Neural progenitor cell (in vitro differentiated cells): ENCODE data around the gene RPS6KA5. TPM values are rescaled to one million over a fixed set of nuclear protein-coding genes. Genes with fewer than 3 reads are reported as not detected.
"Not testable (repeated sequence)": the region's sequence is repeated elsewhere in the genome, so short reads cannot be mapped to it uniquely, and the experiment has no call there.

Source experiments
- DNase-seq: peaks from one replicate; pipeline ENCODE4 v3.0.0-alpha.2; 2016; ENCODE audit warnings: low spot score
- H2AFZ ChIP-seq: fragments of 200-600 bp; sonication (generic); replicated peaks from 2 replicates; pipeline ENCODE4 v1.6.1; 2016; ENCODE audit warnings: antibody characterized with exemption
- H3F3A ChIP-seq: fragments of 200-600 bp; sonication (generic); 2 replicates; pipeline ENCODE4 v1.6.1; 2016; ENCODE audit warnings: antibody characterized with exemption, low read depth
- H3K27ac ChIP-seq: fragments of 200-600 bp; sonication (generic); 2 replicates; pipeline ENCODE4 v1.5.1; 2016; ENCODE audit warnings: mild to moderate bottlenecking
- H3K27me3 ChIP-seq: fragments of 200-600 bp; sonication (generic); 2 replicates; pipeline ENCODE4 v1.6.1; 2016; ENCODE audit warnings: mild to moderate bottlenecking, moderate library complexity
- H3K36me3 ChIP-seq: fragments of 200-600 bp; sonication (generic); 2 replicates; pipeline ENCODE4 v1.5.1; 2016
- H3K4me1 ChIP-seq: fragments of 200-600 bp; sonication (generic); 2 replicates; pipeline ENCODE4 v1.6.1; 2016; ENCODE audit warnings: mixed run types
- H3K4me2 ChIP-seq: fragments of 200-600 bp; sonication (generic); 2 replicates; pipeline ENCODE4 v1.6.1; 2016
- H3K4me3 ChIP-seq: fragments of 200-600 bp; sonication (generic); 2 replicates; pipeline ENCODE4 v1.5.1; 2016
- H3K79me2 ChIP-seq: fragments of 200-600 bp; sonication (generic); 2 replicates; pipeline ENCODE4 v1.6.1; 2016; ENCODE audit warnings: low read depth
- H3K9ac ChIP-seq: fragments of 200-600 bp; sonication (generic); 2 replicates; pipeline ENCODE4 v1.6.1; 2016
- H3K9me3 ChIP-seq: fragments of 200-600 bp; sonication (generic); 2 replicates; pipeline ENCODE4 v1.5.1; 2016; ENCODE audit warnings: low read depth
- H4K20me1 ChIP-seq: fragments of 200-600 bp; sonication (generic); 2 replicates; pipeline ENCODE4 v1.6.1; 2016; ENCODE audit warnings: low read depth
- H3K27ac Mint-ChIP-seq: 3 replicates; pipeline ENCODE4 v1.8.0; 2021; ENCODE audit warnings: mixed read lengths
- H3K27me3 Mint-ChIP-seq: 2 replicates; pipeline ENCODE4 v1.8.0; 2022; ENCODE audit warnings: low read depth, mild to moderate bottlenecking, inconsistent platforms, moderate library complexity, mixed read lengths; ENCODE audit not compliant: insufficient read depth
- H3K36me3 Mint-ChIP-seq: 3 replicates; pipeline ENCODE4 v1.8.0; 2021; ENCODE audit warnings: mixed read lengths
- H3K4me1 Mint-ChIP-seq: 3 replicates; pipeline ENCODE4 v1.8.0; 2021; ENCODE audit warnings: mixed read lengths
- H3K4me3 Mint-ChIP-seq: 3 replicates; pipeline ENCODE4 v1.8.0; 2021; ENCODE audit warnings: mild to moderate bottlenecking, moderate library complexity, mixed read lengths
- H3K9me3 Mint-ChIP-seq: 3 replicates; pipeline ENCODE4 v1.8.0; 2020; ENCODE audit warnings: mixed read lengths
- EZH2 ChIP-seq: fragments of 200-600 bp; sonication (generic); IDR thresholded peaks from 2 replicates; pipeline ENCODE4 v1.6.1; 2017; ENCODE audit warnings: antibody characterized with exemption, mild to moderate bottlenecking, moderate library complexity
- EZH2phosphoT487 ChIP-seq: fragments of 200-600 bp; sonication (generic); IDR thresholded peaks from 2 replicates; pipeline ENCODE4 v1.6.1; 2017; ENCODE audit warnings: antibody characterized with exemption
- total RNA-seq: library from RNA; depleted of rRNA; stranded (reverse); fragments of >200 nt; gene quantifications from 2 replicates; pipeline ENCODE4 v1.2.3, GENCODE V29; 2015; ENCODE audit warnings: low replicate concordance
- TF ChIP-seq, protein P1 (sequence below): fragments of 200-600 bp; sonication (generic); IDR thresholded peaks from 2 replicates; pipeline ENCODE4 v1.5.1; 2017; ENCODE audit warnings: antibody characterized with exemption, mild to moderate bottlenecking

RPS6KA5 gene
- total RNA-seq, 1 donor from 2014 or later: 8.3 TPM

DNA sequence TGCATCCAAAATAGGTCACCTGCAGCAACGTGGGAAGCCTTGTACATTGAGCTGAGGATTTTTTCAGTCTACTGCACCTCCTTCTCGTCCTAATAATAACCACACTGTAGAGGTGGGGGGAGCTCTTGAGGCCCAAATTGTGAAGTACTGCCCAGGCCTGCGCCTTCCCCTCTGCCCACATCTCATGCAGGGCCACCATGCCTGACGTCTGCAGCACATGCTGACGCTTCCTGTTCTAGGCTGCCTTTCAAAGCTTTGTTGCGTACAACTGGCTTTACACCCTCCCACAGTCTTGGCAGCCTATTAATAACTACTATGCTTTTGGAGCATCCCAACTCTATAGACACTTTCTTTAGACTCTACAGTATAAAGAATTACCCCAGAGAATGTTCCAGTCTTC is 217.7 kb downstream of the RPS6KA5 start:
- no peak overlapping the region for H3K4me3 Mint-ChIP-seq
- no peak for DNase-seq
- H3K9me3 Mint-ChIP-seq: no peaks in the 10 kb centered on the region
- TF ChIP-seq, protein P1, sequence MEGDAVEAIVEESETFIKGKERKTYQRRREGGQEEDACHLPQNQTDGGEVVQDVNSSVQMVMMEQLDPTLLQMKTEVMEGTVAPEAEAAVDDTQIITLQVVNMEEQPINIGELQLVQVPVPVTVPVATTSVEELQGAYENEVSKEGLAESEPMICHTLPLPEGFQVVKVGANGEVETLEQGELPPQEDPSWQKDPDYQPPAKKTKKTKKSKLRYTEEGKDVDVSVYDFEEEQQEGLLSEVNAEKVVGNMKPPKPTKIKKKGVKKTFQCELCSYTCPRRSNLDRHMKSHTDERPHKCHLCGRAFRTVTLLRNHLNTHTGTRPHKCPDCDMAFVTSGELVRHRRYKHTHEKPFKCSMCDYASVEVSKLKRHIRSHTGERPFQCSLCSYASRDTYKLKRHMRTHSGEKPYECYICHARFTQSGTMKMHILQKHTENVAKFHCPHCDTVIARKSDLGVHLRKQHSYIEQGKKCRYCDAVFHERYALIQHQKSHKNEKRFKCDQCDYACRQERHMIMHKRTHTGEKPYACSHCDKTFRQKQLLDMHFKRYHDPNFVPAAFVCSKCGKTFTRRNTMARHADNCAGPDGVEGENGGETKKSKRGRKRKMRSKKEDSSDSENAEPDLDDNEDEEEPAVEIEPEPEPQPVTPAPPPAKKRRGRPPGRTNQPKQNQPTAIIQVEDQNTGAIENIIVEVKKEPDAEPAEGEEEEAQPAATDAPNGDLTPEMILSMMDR: no peak
- TF ChIP-seq EZH2 (no peak), EZH2phosphoT487 (no peak)
- Histone ChIP-seq H3K4me2 (no peak overlapping the region), H4K20me1 (no peaks in the 10 kb centered on the region), H2AFZ (no peak overlapping the region), H3K9me3 (no peaks in the 10 kb centered on the region), H3K36me3 (no peaks in the 10 kb centered on the region), H3F3A (no peaks in the 10 kb centered on the region), H3K4me1 (no peaks in the 10 kb centered on the region), H3K27me3 (no peaks in the 10 kb centered on the region), H3K27ac (no peak overlapping the region), H3K9ac (no peak overlapping the region), H3K4me3 (no peak overlapping the region), H3K79me2 (no peaks in the 10 kb centered on the region)
- H3K27me3 Mint-ChIP-seq: no peaks in the 10 kb centered on the region
- peaks cover 6% of the 10 kb centered on the region for H3K4me1 Mint-ChIP-seq
- H3K27ac Mint-ChIP-seq: no peak overlapping the region
- H3K36me3 Mint-ChIP-seq: no peaks in the 10 kb centered on the region

DNA sequence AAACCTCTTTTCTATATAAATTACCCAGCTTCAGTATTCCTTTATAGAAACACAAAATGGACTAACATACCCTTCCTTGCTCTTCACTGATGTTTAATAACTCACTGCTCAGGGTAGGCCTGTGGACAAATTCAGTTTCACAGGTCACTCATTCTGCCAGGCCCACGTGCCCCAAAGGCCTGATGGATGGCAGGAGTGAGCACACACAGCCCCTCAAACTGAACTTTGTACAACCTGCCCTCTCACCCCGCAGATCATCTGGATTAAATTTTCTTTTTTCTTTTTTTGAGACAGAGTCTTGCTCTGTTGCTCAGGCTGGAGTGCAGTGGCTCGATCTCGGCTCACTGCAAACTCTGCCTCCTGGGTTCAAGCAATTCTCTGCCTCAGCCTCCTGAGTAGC is 219.8 kb downstream of the RPS6KA5 start:
- H3K36me3 ChIP-seq, H3K27ac Mint-ChIP-seq, H2AFZ ChIP-seq, H3K4me3 ChIP-seq, H3K4me2 ChIP-seq, H3K4me3 Mint-ChIP-seq, H3K79me2 ChIP-seq, H3F3A ChIP-seq, H3K27me3 Mint-ChIP-seq, DNase-seq, H3K9ac ChIP-seq, H3K9me3 Mint-ChIP-seq, H3K27ac ChIP-seq, H3K4me1 Mint-ChIP-seq, H3K36me3 Mint-ChIP-seq, H3K27me3 ChIP-seq, H3K9me3 ChIP-seq, H3K4me1 ChIP-seq, H4K20me1 ChIP-seq: not testable (repeated sequence)

DNA sequence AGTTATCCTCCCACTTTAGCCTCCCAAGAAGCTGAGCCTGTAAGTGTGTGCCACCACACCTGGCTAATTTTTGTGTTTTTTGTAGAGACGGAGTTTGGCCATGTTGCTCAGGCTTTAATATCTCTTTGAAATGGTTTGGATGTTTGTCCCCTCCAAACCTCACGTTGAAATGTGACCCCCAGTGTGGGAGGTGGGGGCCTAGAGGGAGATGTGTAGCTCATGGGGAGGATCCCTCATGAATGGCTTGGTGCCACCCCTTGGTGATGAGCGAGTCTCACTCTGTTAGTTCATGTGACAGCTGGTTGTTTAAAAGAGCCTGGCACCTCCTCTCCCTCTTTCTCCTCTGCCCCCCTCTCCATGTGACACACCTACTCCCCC is 220.6 kb downstream of the RPS6KA5 start:
- Histone ChIP-seq H2AFZ (no peak overlapping the region), H3K4me3 (no peak overlapping the region), H3K9ac (no peak overlapping the region), H3K27me3 (no peaks in the 10 kb centered on the region), H3F3A (no peaks in the 10 kb centered on the region), H3K4me1 (no peaks in the 10 kb centered on the region), H3K4me2 (no peak overlapping the region), H3K27ac (no peak overlapping the region), H3K36me3 (no peaks in the 10 kb centered on the region), H3K79me2 (no peaks in the 10 kb centered on the region), H4K20me1 (no peaks in the 10 kb centered on the region), H3K9me3 (no peaks in the 10 kb centered on the region)
- TF ChIP-seq, protein P1: no peak
- no peak for TF ChIP-seq EZH2
- TF ChIP-seq EZH2phosphoT487: no peak
- no peaks in the 10 kb centered on the region for H3K9me3 Mint-ChIP-seq
- no peak for DNase-seq
- no peaks in the 10 kb centered on the region for H3K36me3 Mint-ChIP-seq
- peaks cover 6% of the 10 kb centered on the region for H3K4me1 Mint-ChIP-seq
- no peak overlapping the region for H3K27ac Mint-ChIP-seq
- peaks cover 5% of the 10 kb centered on the region for H3K27me3 Mint-ChIP-seq
- H3K4me3 Mint-ChIP-seq: no peak overlapping the region

DNA sequence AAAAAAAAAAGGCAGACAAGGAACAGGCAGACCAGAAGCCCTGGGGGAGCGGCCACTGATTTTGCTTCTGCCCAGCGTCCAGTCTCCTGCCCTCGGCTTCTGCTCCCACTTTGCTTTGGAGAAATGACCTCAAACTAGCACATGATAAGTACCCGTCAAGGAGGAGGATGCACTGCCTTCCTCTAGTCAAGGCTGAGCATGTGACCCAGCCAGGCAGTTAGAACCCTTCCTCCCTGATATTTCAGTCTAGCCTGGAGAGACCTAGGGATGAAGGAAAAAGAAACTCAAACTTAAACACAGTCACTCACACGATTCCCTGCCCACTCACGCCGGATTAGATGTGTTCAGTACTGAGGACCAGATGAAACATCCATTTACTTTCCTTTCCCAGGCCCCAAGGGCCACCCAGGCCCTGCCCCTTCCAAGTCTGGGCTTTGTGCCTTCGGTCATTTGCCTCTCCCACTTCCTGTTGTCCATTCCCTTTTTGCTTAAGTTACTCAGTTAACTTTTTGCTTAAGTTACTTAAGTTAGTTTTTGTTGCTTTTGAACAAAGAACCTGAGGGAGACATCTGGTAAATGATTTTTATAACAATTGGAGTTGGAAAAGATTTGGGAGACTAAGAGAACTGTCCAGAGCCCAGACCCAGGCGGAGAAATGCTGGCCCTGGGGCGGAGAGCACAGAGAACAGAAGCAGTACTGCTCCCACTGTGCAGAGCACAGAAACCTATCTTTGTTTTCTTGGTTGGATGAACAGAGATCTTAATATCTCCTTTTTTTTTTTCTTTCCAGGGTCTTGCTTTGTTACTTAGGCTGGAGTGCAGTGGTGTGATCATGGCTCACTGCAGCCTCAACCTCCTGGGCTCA is 221.2 kb downstream of the RPS6KA5 start:
- no peaks in the 10 kb centered on the region for H3K36me3 Mint-ChIP-seq
- Histone ChIP-seq H3K4me2 (no peak overlapping the region), H3K4me1 (no peaks in the 10 kb centered on the region), H3K9ac (no peak overlapping the region), H3K79me2 (no peaks in the 10 kb centered on the region), H3K27me3 (no peaks in the 10 kb centered on the region), H3K27ac (no peak overlapping the region), H3K9me3 (no peaks in the 10 kb centered on the region), H3K4me3 (no peak overlapping the region), H2AFZ (peak overlapping the region; percentile 64), H3K36me3 (no peaks in the 10 kb centered on the region), H4K20me1 (no peaks in the 10 kb centered on the region), H3F3A (no peaks in the 10 kb centered on the region)
- no peak overlapping the region for H3K4me3 Mint-ChIP-seq
- H3K27me3 Mint-ChIP-seq: peaks cover 5% of the 10 kb centered on the region
- DNase-seq: no peak
- TF ChIP-seq EZH2 (no peak), EZH2phosphoT487 (no peak)
- TF ChIP-seq, protein P1: no peak
- no peaks in the 10 kb centered on the region for H3K9me3 Mint-ChIP-seq
- peak overlapping the region; percentile 12 for H3K27ac Mint-ChIP-seq
- H3K4me1 Mint-ChIP-seq: peaks cover 6% of the 10 kb centered on the region

DNA sequence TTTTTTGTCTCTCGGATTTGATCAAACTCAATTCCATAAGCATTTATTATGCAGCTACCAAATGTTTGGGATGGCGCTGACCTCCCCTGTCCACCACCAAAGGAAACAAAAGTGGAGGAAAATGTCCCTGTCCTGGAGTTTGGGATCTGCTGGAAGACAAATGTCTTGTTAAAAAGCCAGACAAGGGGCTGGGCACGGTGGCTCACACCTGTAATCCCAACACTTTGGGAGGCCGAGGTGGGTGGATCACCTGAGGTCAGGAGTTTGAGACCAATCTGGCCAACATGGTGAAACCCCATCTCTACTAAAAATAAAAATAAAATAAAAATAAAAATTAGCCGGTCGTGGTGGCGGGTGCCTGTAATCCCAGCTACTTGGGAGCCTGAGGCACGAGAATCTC is 221.9 kb downstream of the RPS6KA5 start:
- H3K4me1 ChIP-seq, DNase-seq, H3K27ac ChIP-seq, H3K79me2 ChIP-seq, H3K9ac ChIP-seq, H3K36me3 Mint-ChIP-seq, H3K27ac Mint-ChIP-seq, H3K27me3 ChIP-seq, H3K4me3 Mint-ChIP-seq, H3K4me1 Mint-ChIP-seq, H3K9me3 ChIP-seq, H4K20me1 ChIP-seq, H3K27me3 Mint-ChIP-seq, H3K4me3 ChIP-seq, H3F3A ChIP-seq, H3K9me3 Mint-ChIP-seq, H3K4me2 ChIP-seq, H3K36me3 ChIP-seq, H2AFZ ChIP-seq: not testable (repeated sequence)
